ENCODE data around the gene SLC22A14. TPM values are rescaled to one million over a fixed set of nuclear protein-coding genes. Genes with fewer than 3 reads are reported as not detected.

The SLC22A14 gene
- total and polyA plus RNA-seq, 4 donors = 0.17 TPM; not detected in 3

DNA sequence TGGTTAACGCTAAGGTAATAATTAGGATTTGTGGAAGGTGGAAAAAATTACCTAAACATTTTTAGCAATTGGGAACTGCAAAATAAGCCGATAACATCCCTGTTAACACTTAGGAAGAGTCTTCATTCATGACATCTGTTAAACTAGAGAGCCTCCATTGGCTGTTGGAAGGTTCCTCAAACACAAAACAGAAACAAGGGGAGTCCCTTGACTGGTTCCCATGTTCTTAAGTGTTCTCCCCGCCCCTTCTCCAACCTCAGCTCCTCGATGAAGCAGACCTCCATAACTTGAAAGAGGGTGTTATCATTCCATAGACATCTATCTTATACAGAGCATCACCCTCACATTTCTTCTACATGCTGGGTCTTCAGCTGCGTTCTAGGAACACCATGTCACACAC is 14.0 kb upstream of the SLC22A14 start:
- H3K27ac ChIP-seq (ENCODE audit: low read depth in 1 of 2, low read length in 2 of 2) = no peak overlapping the region
- no peaks in the 10 kb centered on the region for H3K27me3 ChIP-seq (ENCODE audit: control insufficient read depth in 4 of 4, insufficient read depth in 4 of 4, low read length in 3 of 4)
- no peaks in the 10 kb centered on the region for H3K9me3 ChIP-seq (ENCODE audit: control insufficient read depth in 4 of 4, low read length in 3 of 4)
- no peaks in the 10 kb centered on the region for H3K36me3 ChIP-seq (ENCODE audit: control insufficient read depth in 4 of 4, insufficient read depth in 3 of 4, low read depth in 1 of 4, low read length in 3 of 4)
- H3K4me1 ChIP-seq (ENCODE audit: control insufficient read depth in 4 of 4, insufficient read depth in 4 of 4, low read length in 3 of 4) = peaks cover 5 to 18% (median 12%) of the 10 kb centered on the region in 4 donors
- 83% methylated on average over 5 of the region's 5 CpGs for WGBS
- no peak for TF ChIP-seq RAD21 (IDR thresholded peaks at IDR 0.05)
- no peak for TF ChIP-seq CTCF (IDR thresholded peaks at IDR 0.05; ENCODE audit: low read depth, low read length, missing input control)
- no peak for TF ChIP-seq EGR1 (IDR thresholded peaks at IDR 0.05; ENCODE audit: low read depth in 2 of 2)
- no peak for TF ChIP-seq FOXA1 (IDR thresholded peaks at IDR 0.05)
- TF ChIP-seq, protein P1, sequence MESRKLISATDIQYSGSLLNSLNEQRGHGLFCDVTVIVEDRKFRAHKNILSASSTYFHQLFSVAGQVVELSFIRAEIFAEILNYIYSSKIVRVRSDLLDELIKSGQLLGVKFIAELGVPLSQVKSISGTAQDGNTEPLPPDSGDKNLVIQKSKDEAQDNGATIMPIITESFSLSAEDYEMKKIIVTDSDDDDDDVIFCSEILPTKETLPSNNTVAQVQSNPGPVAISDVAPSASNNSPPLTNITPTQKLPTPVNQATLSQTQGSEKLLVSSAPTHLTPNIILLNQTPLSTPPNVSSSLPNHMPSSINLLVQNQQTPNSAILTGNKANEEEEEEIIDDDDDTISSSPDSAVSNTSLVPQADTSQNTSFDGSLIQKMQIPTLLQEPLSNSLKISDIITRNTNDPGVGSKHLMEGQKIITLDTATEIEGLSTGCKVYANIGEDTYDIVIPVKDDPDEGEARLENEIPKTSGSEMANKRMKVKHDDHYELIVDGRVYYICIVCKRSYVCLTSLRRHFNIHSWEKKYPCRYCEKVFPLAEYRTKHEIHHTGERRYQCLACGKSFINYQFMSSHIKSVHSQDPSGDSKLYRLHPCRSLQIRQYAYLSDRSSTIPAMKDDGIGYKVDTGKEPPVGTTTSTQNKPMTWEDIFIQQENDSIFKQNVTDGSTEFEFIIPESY (IDR thresholded peaks at IDR 0.05) = no peak
- TF ChIP-seq HNF4A (conservative IDR thresholded peaks at IDR 0.05) = no peak
- TF ChIP-seq FOXA2 (IDR thresholded peaks at IDR 0.05) = no peak
- TF ChIP-seq RXRA (IDR thresholded peaks at IDR 0.05) = no peak
- no peak for TF ChIP-seq NR2F2 (IDR thresholded peaks at IDR 0.05)
- no peak for DNase-seq (ENCODE audit: low spot score)
- no peak overlapping the region for H3K4me3 ChIP-seq (ENCODE audit: low read depth in 1 of 3, low read length in 3 of 3)
- H3K9ac ChIP-seq (ENCODE audit: low read depth in 1 of 2, low read length in 2 of 2) = no peak overlapping the region

GRCh38 chr3:38268522-38268921 is 13.6 kb upstream of the SLC22A14 start:
- Histone ChIP-seq H3K9ac (ENCODE audit: low read depth in 1 of 2, low read length in 2 of 2) (no peak overlapping the region), H3K4me3 (ENCODE audit: low read depth in 1 of 3, low read length in 3 of 3) (no peak overlapping the region), H3K27ac (ENCODE audit: low read depth in 1 of 2, low read length in 2 of 2) (no peak overlapping the region), H3K9me3 (ENCODE audit: control insufficient read depth in 4 of 4, low read length in 3 of 4) (no peaks in the 10 kb centered on the region), H3K27me3 (ENCODE audit: control insufficient read depth in 4 of 4, insufficient read depth in 4 of 4, low read length in 3 of 4) (no peaks in the 10 kb centered on the region), H3K36me3 (ENCODE audit: control insufficient read depth in 4 of 4, insufficient read depth in 3 of 4, low read depth in 1 of 4, low read length in 3 of 4) (no peaks in the 10 kb centered on the region), H3K4me1 (ENCODE audit: control insufficient read depth in 4 of 4, insufficient read depth in 4 of 4, low read length in 3 of 4) (peaks cover 5 to 18% (median 12%) of the 10 kb centered on the region in 4 donors)
- 75% methylated on average over 1 of the region's 1 CpG for WGBS
- TF ChIP-seq FOXA2 (IDR thresholded peaks at IDR 0.05) (no peak), RAD21 (IDR thresholded peaks at IDR 0.05) (no peak), RXRA (IDR thresholded peaks at IDR 0.05) (no peak), NR2F2 (IDR thresholded peaks at IDR 0.05) (no peak), SP1 (IDR thresholded peaks at IDR 0.05) (no peak), FOXA1 (IDR thresholded peaks at IDR 0.05) (no peak), HNF4A (conservative IDR thresholded peaks at IDR 0.05) (no peak), EGR1 (IDR thresholded peaks at IDR 0.05; ENCODE audit: low read depth in 2 of 2) (no peak), ATF3 (IDR thresholded peaks at IDR 0.05) (no peak), JUND (IDR thresholded peaks at IDR 0.05) (no peak), YY1 (IDR thresholded peaks at IDR 0.05) (no peak), HNF4G (IDR thresholded peaks at IDR 0.05) (no peak), REST (IDR thresholded peaks at IDR 0.05) (no peak), CTCF (IDR thresholded peaks at IDR 0.05; ENCODE audit: low read depth, low read length, missing input control) (no peak), TAF1 (conservative IDR thresholded peaks at IDR 0.05) (no peak), GABPA (IDR thresholded peaks at IDR 0.05 in 1 of 2, conservative IDR thresholded peaks at IDR 0.05 in 1 of 2) (no peak)
- TF ChIP-seq, protein P1 (IDR thresholded peaks at IDR 0.05) = no peak
- TF ChIP-seq, protein P2, sequence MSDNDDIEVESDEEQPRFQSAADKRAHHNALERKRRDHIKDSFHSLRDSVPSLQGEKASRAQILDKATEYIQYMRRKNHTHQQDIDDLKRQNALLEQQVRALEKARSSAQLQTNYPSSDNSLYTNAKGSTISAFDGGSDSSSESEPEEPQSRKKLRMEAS (IDR thresholded peaks at IDR 0.05) = no peak
- DNase-seq (ENCODE audit: low spot score) = no peak

Data from liver (tissue), 9 donors.